SK-N-SH (cell line): ENCODE measurements around the gene SKI. TPM values are rescaled to one million over a fixed set of nuclear protein-coding genes. Genes with fewer than 3 reads are reported as not detected.

ENCODE experiments used
- CTCF ChIA-PET: fragments of 300-600, 350-600 bp; formaldehyde crosslinking; extraction: SDS; loops from one replicate; lab custom pipeline; 2021; lab: Yijun Ruan, JAX
- POLR2A ChIA-PET: fragments of 350-600 bp; sonication (Branson Sonifier 250); formaldehyde crosslinking; extraction: SDS; loops from one replicate; lab custom pipeline; 2020; ENCODE audit warnings: antibody characterized with exemption, inconsistent platforms; lab: Yijun Ruan, JAX
- DNase-seq: peaks from one replicate; pipeline ENCODE4 v3.0.0; 2012
- H2AFZ ChIP-seq: fragments of 200-600 bp; sonication (generic); 2 replicates; pipeline ENCODE4 v1.8.1; 2016; ENCODE audit warnings: antibody characterized with exemption, mild to moderate bottlenecking, low read depth
- H3F3A ChIP-seq: fragments of 200-600 bp; sonication (generic); replicated peaks from 2 replicates; pipeline ENCODE3; 2016; ENCODE audit warnings: antibody characterized with exemption, mild to moderate bottlenecking; ENCODE audit not compliant: insufficient read depth
- H3K27ac ChIP-seq, 2 experiments: fragments of 200-500 bp in 1 of 2; fragments of 200-600 bp in 1 of 2; sonication (Bioruptor generic) in 1 of 2; sonication (generic), shearing (Covaris generic) in 1 of 2; 2 replicates each; pipeline versions ENCODE4 v1.5.1 to v1.6.1; 2014 to 2016; ENCODE audit warnings: low read depth in 2 of 2, inconsistent platforms in 1 of 2, low read length in 1 of 2, mild to moderate bottlenecking in 1 of 2, mixed read lengths in 1 of 2
- H3K27me3 ChIP-seq: fragments of 200-600 bp; sonication (generic), shearing (Covaris generic); 2 replicates; pipeline ENCODE4 v1.6.1; 2016; ENCODE audit warnings: mixed run types; ENCODE audit not compliant: insufficient read depth
- H3K36me3 ChIP-seq, 2 experiments: fragments of 200-500 bp in 1 of 2; fragments of 200-600 bp in 1 of 2; sonication (Bioruptor generic) in 1 of 2; sonication (generic) in 1 of 2; replicated peaks in 1 of 2; 2 replicates each; pipeline versions ENCODE3 to v1.5.1; 2014 to 2016; ENCODE audit warnings: low read length in 1 of 2, mild to moderate bottlenecking in 1 of 2; ENCODE audit not compliant: insufficient read depth in 2 of 2, control insufficient read depth in 1 of 2
- H3K4me1 ChIP-seq, 2 experiments: fragments of 200-500 bp in 1 of 2; fragments of 200-600 bp in 1 of 2; sonication (Bioruptor generic) in 1 of 2; sonication (generic), shearing (Covaris generic) in 1 of 2; 2 replicates each; pipeline versions ENCODE4 v1.5.1 to v1.6.1; 2014 to 2016; ENCODE audit warnings: low read depth in 1 of 2, low read length in 1 of 2, mixed run types in 1 of 2; ENCODE audit not compliant: insufficient read depth in 2 of 2, control insufficient read depth in 1 of 2
- H3K4me2 ChIP-seq: fragments of 200-600 bp; sonication (generic), shearing (Covaris generic); 2 replicates; pipeline ENCODE4 v1.6.1; 2017; ENCODE audit warnings: mixed run types
- H3K4me3 ChIP-seq, 2 experiments: fragments of 200-500 bp in 1 of 2; fragments of 200-600 bp in 1 of 2; sonication (Bioruptor generic) in 1 of 2; sonication (generic), shearing (Covaris generic) in 1 of 2; 2 replicates each; pipeline versions ENCODE4 v1.5.1 to v1.8.1; 2014 to 2016; ENCODE audit warnings: low read depth in 2 of 2, inconsistent platforms in 1 of 2, low read length in 1 of 2, mild to moderate bottlenecking in 1 of 2, mixed read lengths in 1 of 2, moderate library complexity in 1 of 2
- H3K79me2 ChIP-seq: fragments of 200-600 bp; sonication (generic); 2 replicates; pipeline ENCODE4 v1.8.1; 2017; ENCODE audit warnings: mild to moderate bottlenecking; ENCODE audit not compliant: insufficient read depth
- H3K9ac ChIP-seq: fragments of 200-600 bp; sonication (generic); 2 replicates; pipeline ENCODE4 v1.6.1; 2017; ENCODE audit warnings: mixed run types
- H3K9me2 ChIP-seq: fragments of 200-600 bp; sonication (generic); 2 replicates; pipeline ENCODE4 v1.6.1; 2017; ENCODE audit warnings: mixed run types
- H3K9me3 ChIP-seq: fragments of 200-600 bp; sonication (generic); 2 replicates; pipeline ENCODE4 v1.6.1; 2017; ENCODE audit warnings: mixed run types, mild to moderate bottlenecking, moderate library complexity
- H4K20me1 ChIP-seq: fragments of 200-600 bp; sonication (generic); 2 replicates; pipeline ENCODE4 v1.6.1; 2017; ENCODE audit warnings: mild to moderate bottlenecking, mixed run types; ENCODE audit not compliant: insufficient read depth
- EP300 ChIP-seq, 2 experiments: IDR thresholded peaks; 2 replicates each; pipeline versions ENCODE4 v1.4.0 to v1.6.1; 2012; ENCODE audit warnings: borderline replicate concordance in 1 of 2, low read depth in 1 of 2, low read length in 1 of 2
- EZH2phosphoT487 ChIP-seq: fragments of 200-600 bp; sonication (generic); IDR thresholded peaks from 2 replicates; pipeline ENCODE4 v1.6.1; 2017; ENCODE audit warnings: low read depth, mixed run types, mild to moderate bottlenecking, antibody characterized with exemption, moderate library complexity, borderline replicate concordance
- FOSL2 ChIP-seq: IDR thresholded peaks from 2 replicates; pipeline ENCODE4 v1.4.0; 2012; ENCODE audit warnings: low read depth, mild to moderate bottlenecking, moderate library complexity, borderline replicate concordance
- FOXJ3 ChIP-seq: sonication (generic); formaldehyde crosslinking; IDR thresholded peaks from 2 replicates; pipeline ENCODE4 v1.5.1; 2020; ENCODE audit warnings: mild to moderate bottlenecking, missing genetic modification reagents
- FOXM1 ChIP-seq: IDR thresholded peaks from 2 replicates; pipeline ENCODE4 v1.4.0; 2012; ENCODE audit warnings: low read depth, mild to moderate bottlenecking
- JUND ChIP-seq: IDR thresholded peaks from 2 replicates; pipeline ENCODE4 v1.4.0; 2012
- NRF1 ChIP-seq: IDR thresholded peaks from 2 replicates; pipeline ENCODE4 v1.6.1; 2012; ENCODE audit warnings: low read depth, mild to moderate bottlenecking, low read length
- POLR2AphosphoS5 ChIP-seq: IDR thresholded peaks from 2 replicates; pipeline ENCODE4 v1.6.1; 2012; ENCODE audit warnings: low read depth, low read length
- RAD21 ChIP-seq: IDR thresholded peaks from 2 replicates; pipeline ENCODE4 v1.6.1; 2012; ENCODE audit warnings: mild to moderate bottlenecking, low read length
- RCOR1 ChIP-seq: fragments of 150-350 bp; IDR thresholded peaks from 2 replicates; pipeline ENCODE4 v1.6.1; 2017; ENCODE audit warnings: antibody characterized with exemption, low read length
- WGBS: methylation state at CpG from one replicate; pipeline ENCODE4 v1.1.6; 2017; ENCODE audit warnings: low lambda C conversion rate; 5-methylcytosine and 5-hydroxymethylcytosine counted together
- polyA plus RNA-seq, 3 experiments: library from polyadenylated mRNA; depleted of rRNA; stranded (reverse); fragments of >200 nt; gene quantifications; 2 replicates each; pipeline ENCODE4 v1.2.3, GENCODE V29; 2012
- TF ChIP-seq, protein P1 (sequence below): IDR thresholded peaks from 2 replicates; pipeline ENCODE4 v1.4.0; 2012; ENCODE audit warnings: low read depth, borderline replicate concordance
- TF ChIP-seq, protein P2 (sequence below): IDR thresholded peaks from 2 replicates; pipeline ENCODE4 v1.6.1; 2012; ENCODE audit warnings: mild to moderate bottlenecking, low read depth, low read length, moderate library complexity
- TF ChIP-seq, protein P3 (sequence below): fragments of 200-600 bp; sonication (generic); IDR thresholded peaks from 2 replicates; pipeline ENCODE4 v1.6.1; 2017; ENCODE audit warnings: antibody characterized with exemption, mild to moderate bottlenecking, moderate library complexity
- TF ChIP-seq, protein P4 (sequence below): fragments of 150-350 bp; IDR thresholded peaks from 2 replicates; pipeline ENCODE4 v1.6.1; 2017; ENCODE audit warnings: antibody characterized with exemption, low read length, low read depth, borderline replicate concordance

The SKI gene
- polyA plus RNA-seq, 1 of the 3 experiments (the other 2 are of a cell fraction), result 7.2 TPM

DNA sequence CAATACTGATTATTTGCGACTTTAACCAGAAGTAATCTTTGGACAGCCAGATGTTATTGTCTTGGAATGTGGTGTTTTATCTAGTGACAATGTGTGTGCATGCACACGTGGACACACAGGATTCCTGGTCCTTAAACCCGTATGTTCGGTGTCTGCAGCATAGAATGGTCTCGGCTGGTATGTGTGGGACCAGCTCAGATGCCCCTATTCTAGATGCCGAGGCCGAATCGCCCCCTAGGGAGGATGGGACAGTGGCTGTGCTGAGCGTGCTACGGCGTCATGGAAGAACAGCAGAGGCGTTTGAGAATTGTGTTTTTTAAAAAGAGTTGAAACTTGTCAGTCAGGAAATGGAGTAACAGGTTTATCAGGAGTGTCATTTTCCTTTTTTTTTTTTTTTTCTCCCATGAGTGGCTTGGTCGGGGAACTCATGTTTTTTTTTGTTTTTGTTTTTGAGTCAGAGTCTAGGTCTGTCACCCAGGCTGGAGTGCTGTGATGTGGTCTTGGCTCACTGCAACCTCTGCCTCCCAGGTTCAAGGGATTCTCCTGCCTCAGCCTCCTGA, 30.1 kb downstream of the SKI start (continued):
- TF ChIP-seq, protein P1, sequence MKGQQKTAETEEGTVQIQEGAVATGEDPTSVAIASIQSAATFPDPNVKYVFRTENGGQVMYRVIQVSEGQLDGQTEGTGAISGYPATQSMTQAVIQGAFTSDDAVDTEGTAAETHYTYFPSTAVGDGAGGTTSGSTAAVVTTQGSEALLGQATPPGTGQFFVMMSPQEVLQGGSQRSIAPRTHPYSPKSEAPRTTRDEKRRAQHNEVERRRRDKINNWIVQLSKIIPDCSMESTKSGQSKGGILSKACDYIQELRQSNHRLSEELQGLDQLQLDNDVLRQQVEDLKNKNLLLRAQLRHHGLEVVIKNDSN, result no peak
- no peak for TF ChIP-seq RCOR1
- no peak for TF ChIP-seq FOSL2

DNA sequence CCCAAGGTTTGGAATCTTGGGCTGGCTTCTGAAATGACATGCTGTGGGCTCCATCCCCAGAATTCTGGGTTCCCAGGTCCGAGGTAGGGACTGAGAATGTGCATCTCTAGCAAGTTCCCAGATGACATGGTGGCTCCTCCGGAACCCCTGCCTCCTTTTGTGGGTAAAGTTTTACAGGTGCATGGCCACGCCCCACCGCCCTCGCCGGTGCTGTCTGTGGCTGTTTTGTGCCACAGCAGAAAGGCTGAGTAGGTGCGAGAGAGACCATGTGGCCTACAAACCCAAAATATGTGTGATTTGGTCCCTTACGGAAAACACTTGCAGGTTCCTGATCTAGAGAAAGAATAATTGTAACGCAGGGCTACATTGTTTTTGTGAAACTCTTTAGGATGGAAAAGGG, 30.9 kb downstream of the SKI start:
- Histone ChIP-seq H3K4me1 (peaks cover 0 to 5% of the 10 kb centered on the region in 2 experiments; a peak in 1 of 4 replicates), H3F3A (peaks cover 16% of the 10 kb centered on the region)
- CTCF ChIA-PET, result interaction anchor here (1.1 to 1.2 kb wide), 2 partner anchors 56 to 64 kb away, joined by 4 to 5 read pairs; partner anchors contain the start of gene FAAP20
- 91% methylated on average over 9 of the region's 9 CpGs for WGBS
- TF ChIP-seq, protein P2, sequence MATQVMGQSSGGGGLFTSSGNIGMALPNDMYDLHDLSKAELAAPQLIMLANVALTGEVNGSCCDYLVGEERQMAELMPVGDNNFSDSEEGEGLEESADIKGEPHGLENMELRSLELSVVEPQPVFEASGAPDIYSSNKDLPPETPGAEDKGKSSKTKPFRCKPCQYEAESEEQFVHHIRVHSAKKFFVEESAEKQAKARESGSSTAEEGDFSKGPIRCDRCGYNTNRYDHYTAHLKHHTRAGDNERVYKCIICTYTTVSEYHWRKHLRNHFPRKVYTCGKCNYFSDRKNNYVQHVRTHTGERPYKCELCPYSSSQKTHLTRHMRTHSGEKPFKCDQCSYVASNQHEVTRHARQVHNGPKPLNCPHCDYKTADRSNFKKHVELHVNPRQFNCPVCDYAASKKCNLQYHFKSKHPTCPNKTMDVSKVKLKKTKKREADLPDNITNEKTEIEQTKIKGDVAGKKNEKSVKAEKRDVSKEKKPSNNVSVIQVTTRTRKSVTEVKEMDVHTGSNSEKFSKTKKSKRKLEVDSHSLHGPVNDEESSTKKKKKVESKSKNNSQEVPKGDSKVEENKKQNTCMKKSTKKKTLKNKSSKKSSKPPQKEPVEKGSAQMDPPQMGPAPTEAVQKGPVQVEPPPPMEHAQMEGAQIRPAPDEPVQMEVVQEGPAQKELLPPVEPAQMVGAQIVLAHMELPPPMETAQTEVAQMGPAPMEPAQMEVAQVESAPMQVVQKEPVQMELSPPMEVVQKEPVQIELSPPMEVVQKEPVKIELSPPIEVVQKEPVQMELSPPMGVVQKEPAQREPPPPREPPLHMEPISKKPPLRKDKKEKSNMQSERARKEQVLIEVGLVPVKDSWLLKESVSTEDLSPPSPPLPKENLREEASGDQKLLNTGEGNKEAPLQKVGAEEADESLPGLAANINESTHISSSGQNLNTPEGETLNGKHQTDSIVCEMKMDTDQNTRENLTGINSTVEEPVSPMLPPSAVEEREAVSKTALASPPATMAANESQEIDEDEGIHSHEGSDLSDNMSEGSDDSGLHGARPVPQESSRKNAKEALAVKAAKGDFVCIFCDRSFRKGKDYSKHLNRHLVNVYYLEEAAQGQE, result no peak
- no peak for TF ChIP-seq FOXJ3
- TF ChIP-seq, protein P3, sequence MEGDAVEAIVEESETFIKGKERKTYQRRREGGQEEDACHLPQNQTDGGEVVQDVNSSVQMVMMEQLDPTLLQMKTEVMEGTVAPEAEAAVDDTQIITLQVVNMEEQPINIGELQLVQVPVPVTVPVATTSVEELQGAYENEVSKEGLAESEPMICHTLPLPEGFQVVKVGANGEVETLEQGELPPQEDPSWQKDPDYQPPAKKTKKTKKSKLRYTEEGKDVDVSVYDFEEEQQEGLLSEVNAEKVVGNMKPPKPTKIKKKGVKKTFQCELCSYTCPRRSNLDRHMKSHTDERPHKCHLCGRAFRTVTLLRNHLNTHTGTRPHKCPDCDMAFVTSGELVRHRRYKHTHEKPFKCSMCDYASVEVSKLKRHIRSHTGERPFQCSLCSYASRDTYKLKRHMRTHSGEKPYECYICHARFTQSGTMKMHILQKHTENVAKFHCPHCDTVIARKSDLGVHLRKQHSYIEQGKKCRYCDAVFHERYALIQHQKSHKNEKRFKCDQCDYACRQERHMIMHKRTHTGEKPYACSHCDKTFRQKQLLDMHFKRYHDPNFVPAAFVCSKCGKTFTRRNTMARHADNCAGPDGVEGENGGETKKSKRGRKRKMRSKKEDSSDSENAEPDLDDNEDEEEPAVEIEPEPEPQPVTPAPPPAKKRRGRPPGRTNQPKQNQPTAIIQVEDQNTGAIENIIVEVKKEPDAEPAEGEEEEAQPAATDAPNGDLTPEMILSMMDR, result no peak
- no peak for TF ChIP-seq EP300 (IDR thresholded peaks at IDR 0.05; ENCODE audit: borderline replicate concordance in 1 of 2, low read depth in 1 of 2, low read length in 1 of 2)
- TF ChIP-seq FOXM1, result no peak
- no peak for TF ChIP-seq JUND
- TF ChIP-seq RAD21, result no peak
- no peak for TF ChIP-seq FOSL2
- TF ChIP-seq NRF1, result no peak
- TF ChIP-seq RCOR1, result no peak
- no peak for TF ChIP-seq EZH2phosphoT487
- TF ChIP-seq, protein P4, sequence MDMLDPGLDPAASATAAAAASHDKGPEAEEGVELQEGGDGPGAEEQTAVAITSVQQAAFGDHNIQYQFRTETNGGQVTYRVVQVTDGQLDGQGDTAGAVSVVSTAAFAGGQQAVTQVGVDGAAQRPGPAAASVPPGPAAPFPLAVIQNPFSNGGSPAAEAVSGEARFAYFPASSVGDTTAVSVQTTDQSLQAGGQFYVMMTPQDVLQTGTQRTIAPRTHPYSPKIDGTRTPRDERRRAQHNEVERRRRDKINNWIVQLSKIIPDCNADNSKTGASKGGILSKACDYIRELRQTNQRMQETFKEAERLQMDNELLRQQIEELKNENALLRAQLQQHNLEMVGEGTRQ, result no peak
- TF ChIP-seq POLR2AphosphoS5, result no peak
- TF ChIP-seq, all 33 proteins: peak for 0
- Histone ChIP-seq H3K4me2 (no peak overlapping the region), H3K27me3 (no peaks in the 10 kb centered on the region), H3K27ac (no peak overlapping the region), H3K4me3 (no peak overlapping the region), H3K9me2 (no peaks in the 10 kb centered on the region), H3K9ac (no peak overlapping the region), H3K36me3 (no peaks in the 10 kb centered on the region), H4K20me1 (peaks cover 87% of the 10 kb centered on the region), H2AFZ (no peak overlapping the region), H3K9me3 (no peaks in the 10 kb centered on the region), H3K79me2 (peaks cover 94% of the 10 kb centered on the region)
- DNase-seq, result no peak
- POLR2A ChIA-PET, result interaction anchor here (0.7 kb wide), 1 partner anchor 64 kb away, joined by 3 read pairs; no protein-coding TSS in a partner anchor
